Kidney (tissue), 14 donors: Measurements from ENCODE around the gene SMCO4. TPM values are rescaled to one million over a fixed set of nuclear protein-coding genes. Genes with fewer than 3 reads are reported as not detected.

Experiments
- DNase-seq, 5 donors: peaks; one replicate each; pipeline ENCODE4 v3.0.0-alpha.2; 2013 to 2020
- FAIRE-seq: peaks from 2 replicates; lab custom pipeline; 2012; peaks lifted over from hg19 to GRCh38; lab: Jason Lieb, UNC
- H3K27ac ChIP-seq, 2 donors: one replicate each; pipeline ENCODE4 v1.7.0; 2013; ENCODE audit warnings: low read depth in 2 of 2, low read length in 2 of 2, inconsistent platforms in 1 of 2
- H3K27me3 ChIP-seq: one replicate; pipeline ENCODE4 v1.7.1; 2013; ENCODE audit warnings: low read length, inconsistent platforms; ENCODE audit not compliant: control insufficient read depth, insufficient read depth
- H3K36me3 ChIP-seq, 3 donors: one replicate each; pipeline versions ENCODE4 v1.7.0 to v1.7.1; 2013; ENCODE audit warnings: low read length in 3 of 3, control low read depth in 1 of 3, inconsistent platforms in 1 of 3; ENCODE audit not compliant: insufficient read depth in 3 of 3, control insufficient read depth in 2 of 3
- H3K4me1 ChIP-seq, 3 donors: one replicate each; pipeline versions ENCODE4 v1.7.0 to v1.7.1; 2013; ENCODE audit warnings: low read length in 3 of 3, inconsistent platforms in 1 of 3, low read depth in 1 of 3; ENCODE audit not compliant: control insufficient read depth in 2 of 3, insufficient read depth in 2 of 3
- H3K4me3 ChIP-seq, 3 donors: one replicate each; pipeline versions ENCODE4 v1.7.0 to v1.8.1; 2013; ENCODE audit warnings: low read length in 3 of 3, control low read depth in 1 of 3, inconsistent platforms in 1 of 3
- H3K9ac ChIP-seq, 3 donors: one replicate each; pipeline versions ENCODE4 v1.7.0 to v1.7.1; 2013; ENCODE audit warnings: low read length in 3 of 3, control low read depth in 1 of 3, inconsistent platforms in 1 of 3
- H3K9me3 ChIP-seq, 3 donors: one replicate each; pipeline versions ENCODE4 v1.7.0 to v1.7.1; 2013; ENCODE audit warnings: low read length in 3 of 3, control low read depth in 1 of 3, inconsistent platforms in 1 of 3; ENCODE audit not compliant: control insufficient read depth in 2 of 3, insufficient read depth in 1 of 3
- intact Hi-C: fragments of 100-400 bp; cut with DNase I; formaldehyde crosslinking; loops from one replicate; pipeline ENCODE4 v1.11.1; 2022
- polyA plus RNA-seq: library from polyadenylated mRNA; stranded (reverse); fragments of 350-450 nt; fragmentation: Illumina TruSeq; extraction: RNeasy Lipid Tissue Mini Kit (QIAGEN cat#74804); gene quantifications from one replicate; pipeline ENCODE4 v1.2.3, GENCODE V29; 2014; ENCODE audit warnings: low read depth, low replicate concordance; ENCODE audit not compliant: insufficient read depth
- total RNA-seq: library from RNA; stranded (reverse); fragmentation: NEBNext Ultra II Directional; extraction: Animal tissue kit (Norgen Biotek cat#: 25700); gene quantifications from one replicate; pipeline ENCODE4 v1.2.1, GENCODE V29; 2021
- TF ChIP-seq, protein P1 (sequence below): IDR thresholded peaks from 3 replicates; pipeline ENCODE4 v1.5.1; 2012; ENCODE audit warnings: mild to moderate bottlenecking, moderate library complexity, borderline replicate concordance; ENCODE audit not compliant: insufficient read depth; ENCODE audit errors: extremely low read depth
- donor health status: control.
- donor health status: control.
- donor health status: control.
- donor health status: control.
- donor health status: control.
- donor health status: DM: yes; HTN: yes; CAD: no.
- donor health status: Normal renal cell carcinoma (clear cell type).

The SMCO4 gene
- total and polyA plus RNA-seq, 2 donors from 2014 or later, result 33.0 to 102 TPM

DNA sequence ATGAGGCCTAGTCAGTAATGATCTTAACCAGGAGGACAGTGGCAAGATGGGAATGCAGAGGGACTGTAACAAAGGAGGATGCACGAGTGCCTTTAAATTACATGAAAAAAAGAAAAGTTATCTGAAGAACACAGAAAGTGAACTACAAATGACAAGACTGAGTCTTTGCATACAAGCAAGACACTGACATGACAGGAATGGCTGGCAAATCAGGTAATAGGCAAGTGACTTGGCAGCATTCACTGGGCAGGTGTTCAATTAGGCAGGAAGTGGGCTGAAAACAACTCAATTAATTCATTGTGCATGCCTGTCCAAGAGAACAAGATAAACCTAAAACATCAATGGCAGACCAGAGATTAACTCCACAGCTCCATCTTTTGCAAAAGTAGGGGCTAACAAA lies 24.0 kb downstream of the SMCO4 start:
- TF ChIP-seq, protein P1, sequence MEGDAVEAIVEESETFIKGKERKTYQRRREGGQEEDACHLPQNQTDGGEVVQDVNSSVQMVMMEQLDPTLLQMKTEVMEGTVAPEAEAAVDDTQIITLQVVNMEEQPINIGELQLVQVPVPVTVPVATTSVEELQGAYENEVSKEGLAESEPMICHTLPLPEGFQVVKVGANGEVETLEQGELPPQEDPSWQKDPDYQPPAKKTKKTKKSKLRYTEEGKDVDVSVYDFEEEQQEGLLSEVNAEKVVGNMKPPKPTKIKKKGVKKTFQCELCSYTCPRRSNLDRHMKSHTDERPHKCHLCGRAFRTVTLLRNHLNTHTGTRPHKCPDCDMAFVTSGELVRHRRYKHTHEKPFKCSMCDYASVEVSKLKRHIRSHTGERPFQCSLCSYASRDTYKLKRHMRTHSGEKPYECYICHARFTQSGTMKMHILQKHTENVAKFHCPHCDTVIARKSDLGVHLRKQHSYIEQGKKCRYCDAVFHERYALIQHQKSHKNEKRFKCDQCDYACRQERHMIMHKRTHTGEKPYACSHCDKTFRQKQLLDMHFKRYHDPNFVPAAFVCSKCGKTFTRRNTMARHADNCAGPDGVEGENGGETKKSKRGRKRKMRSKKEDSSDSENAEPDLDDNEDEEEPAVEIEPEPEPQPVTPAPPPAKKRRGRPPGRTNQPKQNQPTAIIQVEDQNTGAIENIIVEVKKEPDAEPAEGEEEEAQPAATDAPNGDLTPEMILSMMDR, result no peak
- FAIRE-seq, result no peak
- DNase-seq, result no peak
- intact Hi-C loops, result no loop called here
- Histone ChIP-seq H3K9me3 (no peaks in the 10 kb centered on the region), H3K4me1 (peaks cover 0 to 2% (median 0%) of the 10 kb centered on the region in 3 donors), H3K27me3 (no peaks in the 10 kb centered on the region), H3K4me3 (no peak overlapping the region), H3K36me3 (no peaks in the 10 kb centered on the region), H3K9ac (no peak overlapping the region), H3K27ac (no peak overlapping the region)

DNA sequence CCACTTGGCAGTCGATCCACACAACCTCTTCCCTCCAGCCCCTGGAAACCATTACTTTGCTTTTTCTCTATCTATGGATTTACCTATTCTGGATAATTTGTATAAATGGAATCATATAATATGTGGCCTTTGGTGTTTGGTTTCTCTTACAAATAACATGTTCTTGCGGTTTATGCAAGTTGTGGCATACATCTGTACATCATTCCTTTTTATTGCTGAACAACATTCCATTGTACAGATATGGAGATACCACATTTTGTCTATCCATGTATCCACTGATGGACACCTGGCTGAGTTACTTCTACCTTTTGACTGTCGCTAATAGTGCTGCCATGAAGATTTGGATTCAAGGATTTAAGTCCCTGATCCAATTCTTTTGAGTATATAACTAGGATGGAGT lies 25.1 kb downstream of the SMCO4 start:
- TF ChIP-seq, protein P1, result no peak
- H3K9ac ChIP-seq, result no peak overlapping the region
- FAIRE-seq, result no peak
- DNase-seq, result no peak
- intact Hi-C loops, result no loop called here
- no peak overlapping the region for H3K27ac ChIP-seq
- H3K36me3 ChIP-seq, result no peaks in the 10 kb centered on the region
- no peaks in the 10 kb centered on the region for H3K27me3 ChIP-seq
- H3K4me3 ChIP-seq, result no peak overlapping the region
- H3K9me3 ChIP-seq, result no peaks in the 10 kb centered on the region
- peaks cover 0 to 2% (median 0%) of the 10 kb centered on the region in 3 donors for H3K4me1 ChIP-seq

DNA sequence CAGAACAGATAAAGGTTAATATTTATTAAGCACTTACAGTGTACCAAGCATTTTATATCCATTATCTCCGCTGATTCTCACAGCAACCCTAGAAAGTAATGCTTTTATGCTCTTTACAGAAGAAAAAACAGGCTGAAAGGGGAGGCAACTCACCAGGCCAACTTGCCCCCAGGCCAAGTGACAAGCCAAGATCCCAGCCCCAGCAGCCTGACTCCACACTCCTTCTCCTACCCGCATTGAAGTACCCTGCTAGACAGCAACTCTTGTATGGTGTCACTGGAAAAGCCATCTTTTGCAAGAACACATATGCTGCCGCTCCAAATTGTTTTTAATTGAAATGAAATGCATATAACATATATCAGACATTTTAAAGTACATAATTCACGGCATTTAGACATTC lies 25.6 kb downstream of the SMCO4 start:
- Histone ChIP-seq H3K27me3 (no peaks in the 10 kb centered on the region), H3K4me3 (no peak overlapping the region), H3K36me3 (no peaks in the 10 kb centered on the region), H3K9ac (no peak overlapping the region), H3K9me3 (no peaks in the 10 kb centered on the region), H3K4me1 (peaks cover 0 to 2% (median 0%) of the 10 kb centered on the region in 3 donors), H3K27ac (no peak overlapping the region)
- TF ChIP-seq, protein P1, result no peak
- no peak for FAIRE-seq
- intact Hi-C loops, result no loop called here
- DNase-seq, result no peak

DNA sequence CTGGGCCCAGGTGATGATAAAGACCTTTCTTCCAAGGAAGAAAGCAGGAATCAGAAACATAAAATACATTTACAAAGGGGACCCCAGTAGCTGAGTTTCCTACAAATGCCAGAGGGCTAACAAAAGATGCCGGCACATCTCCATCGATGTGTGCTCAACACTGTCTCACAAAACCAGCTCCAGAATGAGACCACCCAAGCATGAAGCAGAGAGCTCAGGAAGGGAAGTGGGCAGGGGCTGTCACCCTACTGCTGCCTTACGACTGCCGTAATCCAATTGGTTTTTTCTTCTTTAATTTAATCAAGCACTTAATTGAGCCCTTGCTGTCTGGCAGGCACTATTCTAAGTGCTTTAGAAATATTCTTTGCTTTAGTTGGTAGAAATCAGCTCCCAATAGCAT lies 26.1 kb downstream of the SMCO4 start:
- DNase-seq, result no peak
- no peaks in the 10 kb centered on the region for H3K27me3 ChIP-seq
- FAIRE-seq, result no peak
- no peak overlapping the region for H3K9ac ChIP-seq
- H3K4me3 ChIP-seq, result no peak overlapping the region
- no peaks in the 10 kb centered on the region for H3K9me3 ChIP-seq
- intact Hi-C loops, result no loop called here
- no peak overlapping the region for H3K27ac ChIP-seq
- peaks cover 0 to 2% (median 0%) of the 10 kb centered on the region in 3 donors for H3K4me1 ChIP-seq
- H3K36me3 ChIP-seq, result no peaks in the 10 kb centered on the region
- TF ChIP-seq, protein P1, result no peak
